K562 (cell line): ENCODE data around the gene NELFA. TPM values are rescaled to one million over a fixed set of nuclear protein-coding genes. Genes with fewer than 3 reads are reported as not detected.
A peak's percentile ranks its signal among the peaks of the same experiment; 100 is the strongest.

Experiments used
- ATF7 ChIP-seq: fragments of 450-650 bp; IDR thresholded peaks from 2 replicates; pipeline ENCODE4 v1.7.1; 2014; ENCODE audit warnings: mild to moderate bottlenecking, moderate library complexity
- BCOR ChIP-seq: fragments of 450-650 bp; IDR thresholded peaks from 2 replicates; pipeline ENCODE4 v1.6.1; 2016
- ERF ChIP-seq: fragments of 450-650 bp; formaldehyde crosslinking; IDR thresholded peaks from 2 replicates; pipeline ENCODE4 v1.4.0; 2020; ENCODE audit warnings: mild to moderate bottlenecking, mixed read lengths
- FOXM1 ChIP-seq, 2 experiments: fragments of 450-650 bp in 1 of 2; sonication (generic) in 1 of 2; formaldehyde crosslinking in 1 of 2; IDR thresholded peaks; 2 replicates each; pipeline versions ENCODE4 v1.6.1 to v1.9.0; 2017 to 2022; ENCODE audit warnings: low read depth in 2 of 2, mild to moderate bottlenecking in 2 of 2, missing genetic modification reagents in 1 of 2, moderate library complexity in 1 of 2
- GATA2 ChIP-seq: sonication (generic); formaldehyde crosslinking; IDR thresholded peaks from 2 replicates; pipeline ENCODE4 v1.4.0; 2020; ENCODE audit warnings: mild to moderate bottlenecking, missing genetic modification reagents
- L3MBTL2 ChIP-seq: fragments of 450-650 bp; IDR thresholded peaks from 2 replicates; pipeline ENCODE4 v1.6.1; 2016; ENCODE audit warnings: mild to moderate bottlenecking, moderate library complexity
- MYBL2 ChIP-seq, 2 experiments: fragments of 450-650 bp in 1 of 2; sonication (generic) in 1 of 2; formaldehyde crosslinking in 1 of 2; IDR thresholded peaks; 2 replicates each; pipeline versions ENCODE4 v1.6.1 to v1.8.1; 2017 to 2022; ENCODE audit warnings: borderline replicate concordance in 1 of 2, inconsistent platforms in 1 of 2, low read depth in 1 of 2, mild to moderate bottlenecking in 1 of 2, missing genetic modification reagents in 1 of 2, moderate library complexity in 1 of 2
- NRF1 ChIP-seq, 2 experiments: fragments of 450-650 bp; IDR thresholded peaks in 1 of 2; conservative IDR thresholded peaks in 1 of 2; 2 replicates each; pipeline ENCODE4 v1.6.1; 2014; ENCODE audit warnings: mild to moderate bottlenecking in 2 of 2
- RBM25 ChIP-seq: fragments of 200-400 bp; formaldehyde crosslinking; IDR thresholded peaks from 2 replicates; pipeline ENCODE4 v1.6.1; 2018; ENCODE audit warnings: low read length, low read depth, moderate library complexity; ENCODE audit not compliant: severe bottlenecking
- SIN3A ChIP-seq, 2 experiments: fragments of 150-350 bp in 1 of 2; IDR thresholded peaks; 2 replicates each; pipeline ENCODE4 v1.6.1; 2011 to 2016; ENCODE audit warnings: borderline replicate concordance in 2 of 2, low read depth in 2 of 2, low read length in 2 of 2, mild to moderate bottlenecking in 2 of 2, moderate library complexity in 2 of 2; ENCODE audit not compliant: control insufficient read depth in 1 of 2
- ZNF143 ChIP-seq: sonication (generic); formaldehyde crosslinking; IDR thresholded peaks from 2 replicates; pipeline ENCODE4 v1.9.0; 2022; ENCODE audit warnings: mild to moderate bottlenecking, missing genetic modification reagents
- ZNF239 ChIP-seq: fragments of 250-450 bp; sonication (Bioruptor Pico); IDR thresholded peaks from 2 replicates; pipeline ENCODE4 v1.4.0; 2020; ENCODE audit warnings: mild to moderate bottlenecking
- ZNF3 ChIP-seq: fragments of 250-450 bp; sonication (Bioruptor Pico); IDR thresholded peaks from 2 replicates; pipeline ENCODE4 v1.5.0; 2021; ENCODE audit warnings: mild to moderate bottlenecking, moderate library complexity
- ZNF717 ChIP-seq: fragments of 250-450 bp; sonication (Bioruptor Pico); IDR thresholded peaks from 2 replicates; pipeline ENCODE4 v1.5.0; 2021
- polyA plus RNA-seq, 8 experiments: library from polyadenylated mRNA; depleted of rRNA in 4 of 8; stranded (reverse) in 5 of 8; unstranded in 3 of 8; fragments of >200 nt; fragmentation: Nextera tagmentation in 2 of 8; fragmentation: Illumina TruSeq in 1 of 8; extraction: Ambion mirVana in 2 of 8; extraction: Trizol in 1 of 8; gene quantifications; 2 replicates each; pipeline versions ENCODE4 v1.2.1 to v1.2.3, GENCODE V29; 2011 to 2014; ENCODE audit warnings: inconsistent platforms in 1 of 8, missing spikeins in 1 of 8
- total RNA-seq, 7 experiments: library from RNA; depleted of rRNA in 6 of 7; stranded (reverse); fragments of >200 nt in 6 of 7; fragmentation: Illumina TruSeq in 2 of 7; extraction: Trizol in 2 of 7; gene quantifications; 2 replicates each; pipeline versions ENCODE4 v1.2.1 to v1.2.3, GENCODE V29; 2011 to 2021; ENCODE audit warnings: low replicate concordance in 1 of 7
- TF ChIP-seq, protein P1 (sequence below): fragments of 200-800 bp; sonication (Bioruptor generic); IDR thresholded peaks from 2 replicates; pipeline ENCODE4 v1.6.1; 2016; ENCODE audit warnings: missing genetic modification characterization, missing compliant biosample characterization
- TF ChIP-seq, protein P2 (sequence below), 2 experiments: fragments of 150-350 bp in 1 of 2; IDR thresholded peaks; 2 replicates each; pipeline ENCODE4 v1.6.1; 2012 to 2016; ENCODE audit warnings: low read depth in 2 of 2, low read length in 2 of 2, mild to moderate bottlenecking in 1 of 2, moderate library complexity in 1 of 2
- TF ChIP-seq, protein P3 (sequence below), 3 experiments: IDR thresholded peaks in 2 of 3; conservative IDR thresholded peaks in 1 of 3; 2 replicates each; pipeline ENCODE4 v1.5.1; 2011 to 2012; ENCODE audit warnings: low read length in 3 of 3, mild to moderate bottlenecking in 3 of 3, control low read depth in 2 of 3, improper control_type of control experiment in 1 of 3, inconsistent platforms in 1 of 3, low read depth in 1 of 3, mixed read lengths in 1 of 3, moderate library complexity in 1 of 3; ENCODE audit not compliant: insufficient read depth in 2 of 3

Gene NELFA
- total and polyA plus RNA-seq, 9 of the 15 experiments (the other 6 are each of a cell fraction or from before 2014, with no cell fraction given): 0.76 to 59.6 (median 14.8) TPM

DNA sequence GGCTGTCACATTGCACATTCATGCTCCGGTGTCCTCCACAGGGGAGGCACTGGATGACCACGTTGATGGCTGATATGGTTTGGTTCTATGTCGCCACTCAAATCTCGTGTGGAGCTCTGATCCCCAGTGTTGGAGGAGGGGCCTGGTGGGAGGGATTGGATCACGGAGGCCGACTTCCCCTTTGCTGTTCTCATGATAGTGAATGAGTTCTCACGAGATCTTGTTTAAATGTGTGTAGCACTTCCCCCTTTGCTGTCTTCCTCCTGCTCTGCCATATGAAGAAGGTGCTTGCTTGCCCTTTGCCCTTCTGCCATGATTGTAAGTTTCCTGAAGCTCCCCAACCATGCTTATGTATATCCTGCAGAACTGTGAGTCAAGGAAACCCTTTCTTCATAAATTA is 28.1 kb upstream of the NELFA start (continued):
- TF ChIP-seq, protein P1, sequence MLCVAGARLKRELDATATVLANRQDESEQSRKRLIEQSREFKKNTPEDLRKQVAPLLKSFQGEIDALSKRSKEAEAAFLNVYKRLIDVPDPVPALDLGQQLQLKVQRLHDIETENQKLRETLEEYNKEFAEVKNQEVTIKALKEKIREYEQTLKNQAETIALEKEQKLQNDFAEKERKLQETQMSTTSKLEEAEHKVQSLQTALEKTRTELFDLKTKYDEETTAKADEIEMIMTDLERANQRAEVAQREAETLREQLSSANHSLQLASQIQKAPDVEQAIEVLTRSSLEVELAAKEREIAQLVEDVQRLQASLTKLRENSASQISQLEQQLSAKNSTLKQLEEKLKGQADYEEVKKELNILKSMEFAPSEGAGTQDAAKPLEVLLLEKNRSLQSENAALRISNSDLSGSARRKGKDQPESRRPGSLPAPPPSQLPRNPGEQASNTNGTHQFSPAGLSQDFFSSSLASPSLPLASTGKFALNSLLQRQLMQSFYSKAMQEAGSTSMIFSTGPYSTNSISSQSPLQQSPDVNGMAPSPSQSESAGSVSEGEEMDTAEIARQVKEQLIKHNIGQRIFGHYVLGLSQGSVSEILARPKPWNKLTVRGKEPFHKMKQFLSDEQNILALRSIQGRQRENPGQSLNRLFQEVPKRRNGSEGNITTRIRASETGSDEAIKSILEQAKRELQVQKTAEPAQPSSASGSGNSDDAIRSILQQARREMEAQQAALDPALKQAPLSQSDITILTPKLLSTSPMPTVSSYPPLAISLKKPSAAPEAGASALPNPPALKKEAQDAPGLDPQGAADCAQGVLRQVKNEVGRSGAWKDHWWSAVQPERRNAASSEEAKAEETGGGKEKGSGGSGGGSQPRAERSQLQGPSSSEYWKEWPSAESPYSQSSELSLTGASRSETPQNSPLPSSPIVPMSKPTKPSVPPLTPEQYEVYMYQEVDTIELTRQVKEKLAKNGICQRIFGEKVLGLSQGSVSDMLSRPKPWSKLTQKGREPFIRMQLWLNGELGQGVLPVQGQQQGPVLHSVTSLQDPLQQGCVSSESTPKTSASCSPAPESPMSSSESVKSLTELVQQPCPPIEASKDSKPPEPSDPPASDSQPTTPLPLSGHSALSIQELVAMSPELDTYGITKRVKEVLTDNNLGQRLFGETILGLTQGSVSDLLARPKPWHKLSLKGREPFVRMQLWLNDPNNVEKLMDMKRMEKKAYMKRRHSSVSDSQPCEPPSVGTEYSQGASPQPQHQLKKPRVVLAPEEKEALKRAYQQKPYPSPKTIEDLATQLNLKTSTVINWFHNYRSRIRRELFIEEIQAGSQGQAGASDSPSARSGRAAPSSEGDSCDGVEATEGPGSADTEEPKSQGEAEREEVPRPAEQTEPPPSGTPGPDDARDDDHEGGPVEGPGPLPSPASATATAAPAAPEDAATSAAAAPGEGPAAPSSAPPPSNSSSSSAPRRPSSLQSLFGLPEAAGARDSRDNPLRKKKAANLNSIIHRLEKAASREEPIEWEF (CRISPR knock-in tag): no peak
- TF ChIP-seq ZNF3 (CRISPR knock-in tag) (no peak), RBM25 (peak; percentile 8), ZNF143 (0 out of 2 replicates have a peak, but pooled peaks have one; percentile 20), L3MBTL2 (peak; percentile 37; the same call in 1 of the 2 replicates), ATF7 (0 out of 2 replicates have a peak, but pooled peaks have one; percentile 28), SIN3A (IDR thresholded peaks at IDR 0.05; ENCODE audit: borderline replicate concordance in 2 of 2, control insufficient read depth in 1 of 2, low read depth in 2 of 2, low read length in 2 of 2) (no peak), NRF1 (conservative IDR thresholded peaks at IDR 0.05 in 1 of 2, IDR thresholded peaks at IDR 0.05 in 1 of 2) (peak in 1 of 2 experiments; percentile 26; a peak in 1 of 4 replicates), ZNF717 (CRISPR knock-in tag) (no peak), GATA2 (CRISPR knock-in tag) (no peak), MYBL2 (IDR thresholded peaks at IDR 0.05; ENCODE audit: low read depth) (peak; percentile 42; the same call in 1 of the 2 replicates), MYBL2 (CRISPR knock-in tag; IDR thresholded peaks at IDR 0.05; ENCODE audit: borderline replicate concordance) (no peak), ZNF239 (no peak), BCOR (peak; percentile 18; the same call in 1 of the 2 replicates), ERF (CRISPR knock-in tag) (no peak), FOXM1 (IDR thresholded peaks at IDR 0.05; ENCODE audit: low read depth) (0 out of 2 replicates have a peak, but pooled peaks have one; percentile 41), FOXM1 (CRISPR knock-in tag; IDR thresholded peaks at IDR 0.05; ENCODE audit: low read depth) (no peak)
- TF ChIP-seq, protein P2, sequence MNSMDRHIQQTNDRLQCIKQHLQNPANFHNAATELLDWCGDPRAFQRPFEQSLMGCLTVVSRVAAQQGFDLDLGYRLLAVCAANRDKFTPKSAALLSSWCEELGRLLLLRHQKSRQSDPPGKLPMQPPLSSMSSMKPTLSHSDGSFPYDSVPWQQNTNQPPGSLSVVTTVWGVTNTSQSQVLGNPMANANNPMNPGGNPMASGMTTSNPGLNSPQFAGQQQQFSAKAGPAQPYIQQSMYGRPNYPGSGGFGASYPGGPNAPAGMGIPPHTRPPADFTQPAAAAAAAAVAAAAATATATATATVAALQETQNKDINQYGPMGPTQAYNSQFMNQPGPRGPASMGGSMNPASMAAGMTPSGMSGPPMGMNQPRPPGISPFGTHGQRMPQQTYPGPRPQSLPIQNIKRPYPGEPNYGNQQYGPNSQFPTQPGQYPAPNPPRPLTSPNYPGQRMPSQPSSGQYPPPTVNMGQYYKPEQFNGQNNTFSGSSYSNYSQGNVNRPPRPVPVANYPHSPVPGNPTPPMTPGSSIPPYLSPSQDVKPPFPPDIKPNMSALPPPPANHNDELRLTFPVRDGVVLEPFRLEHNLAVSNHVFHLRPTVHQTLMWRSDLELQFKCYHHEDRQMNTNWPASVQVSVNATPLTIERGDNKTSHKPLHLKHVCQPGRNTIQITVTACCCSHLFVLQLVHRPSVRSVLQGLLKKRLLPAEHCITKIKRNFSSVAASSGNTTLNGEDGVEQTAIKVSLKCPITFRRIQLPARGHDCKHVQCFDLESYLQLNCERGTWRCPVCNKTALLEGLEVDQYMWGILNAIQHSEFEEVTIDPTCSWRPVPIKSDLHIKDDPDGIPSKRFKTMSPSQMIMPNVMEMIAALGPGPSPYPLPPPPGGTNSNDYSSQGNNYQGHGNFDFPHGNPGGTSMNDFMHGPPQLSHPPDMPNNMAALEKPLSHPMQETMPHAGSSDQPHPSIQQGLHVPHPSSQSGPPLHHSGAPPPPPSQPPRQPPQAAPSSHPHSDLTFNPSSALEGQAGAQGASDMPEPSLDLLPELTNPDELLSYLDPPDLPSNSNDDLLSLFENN (IDR thresholded peaks at IDR 0.05; ENCODE audit: low read depth in 2 of 2, low read length in 2 of 2): no peak
- TF ChIP-seq, protein P3, sequence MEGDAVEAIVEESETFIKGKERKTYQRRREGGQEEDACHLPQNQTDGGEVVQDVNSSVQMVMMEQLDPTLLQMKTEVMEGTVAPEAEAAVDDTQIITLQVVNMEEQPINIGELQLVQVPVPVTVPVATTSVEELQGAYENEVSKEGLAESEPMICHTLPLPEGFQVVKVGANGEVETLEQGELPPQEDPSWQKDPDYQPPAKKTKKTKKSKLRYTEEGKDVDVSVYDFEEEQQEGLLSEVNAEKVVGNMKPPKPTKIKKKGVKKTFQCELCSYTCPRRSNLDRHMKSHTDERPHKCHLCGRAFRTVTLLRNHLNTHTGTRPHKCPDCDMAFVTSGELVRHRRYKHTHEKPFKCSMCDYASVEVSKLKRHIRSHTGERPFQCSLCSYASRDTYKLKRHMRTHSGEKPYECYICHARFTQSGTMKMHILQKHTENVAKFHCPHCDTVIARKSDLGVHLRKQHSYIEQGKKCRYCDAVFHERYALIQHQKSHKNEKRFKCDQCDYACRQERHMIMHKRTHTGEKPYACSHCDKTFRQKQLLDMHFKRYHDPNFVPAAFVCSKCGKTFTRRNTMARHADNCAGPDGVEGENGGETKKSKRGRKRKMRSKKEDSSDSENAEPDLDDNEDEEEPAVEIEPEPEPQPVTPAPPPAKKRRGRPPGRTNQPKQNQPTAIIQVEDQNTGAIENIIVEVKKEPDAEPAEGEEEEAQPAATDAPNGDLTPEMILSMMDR (IDR thresholded peaks at IDR 0.05 in 2 of 3, conservative IDR thresholded peaks at IDR 0.05 in 1 of 3; ENCODE audit: insufficient read depth in 2 of 3, low read depth in 1 of 3, low read length in 3 of 3): no peak
